HG03342 (cell line): ENCODE data around the gene IQGAP2.

ENCODE experiments used
- ATAC-seq: cut with Tn5 transposase; IDR thresholded peaks from one replicate; pipeline ENCODE4 v1.9.1; 2021; ENCODE audit warnings: mild to moderate bottlenecking, moderate library complexity; ENCODE audit not compliant: unreplicated experiment

The IQGAP2 gene

DNA sequence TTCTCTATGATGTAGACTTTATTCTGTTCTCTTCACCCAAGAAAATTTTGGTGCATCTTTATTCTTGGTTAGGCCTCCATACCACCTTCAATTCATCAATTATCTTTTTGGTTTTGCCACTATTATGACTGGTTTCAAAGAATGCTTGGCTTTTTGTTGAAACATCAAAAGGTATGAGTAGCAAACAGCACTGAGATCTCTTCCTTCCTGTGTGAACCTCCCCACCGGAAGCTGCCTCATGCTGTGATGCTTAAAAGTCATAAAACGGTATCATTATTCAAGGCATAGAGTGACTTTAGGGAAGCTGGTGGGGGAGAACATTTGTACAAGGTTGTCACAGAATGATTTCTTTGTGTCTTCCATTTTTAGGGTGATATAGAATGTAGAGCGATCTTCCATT is 70.6 kb downstream of the IQGAP2 start:
- no peak for ATAC-seq

GRCh38 chr5:76474377-76474776 is 71.3 kb downstream of the IQGAP2 start:
- no peak for ATAC-seq

GRCh38 chr5:76475385-76475784 is 72.3 kb downstream of the IQGAP2 start:
- ATAC-seq, result no peak

DNA sequence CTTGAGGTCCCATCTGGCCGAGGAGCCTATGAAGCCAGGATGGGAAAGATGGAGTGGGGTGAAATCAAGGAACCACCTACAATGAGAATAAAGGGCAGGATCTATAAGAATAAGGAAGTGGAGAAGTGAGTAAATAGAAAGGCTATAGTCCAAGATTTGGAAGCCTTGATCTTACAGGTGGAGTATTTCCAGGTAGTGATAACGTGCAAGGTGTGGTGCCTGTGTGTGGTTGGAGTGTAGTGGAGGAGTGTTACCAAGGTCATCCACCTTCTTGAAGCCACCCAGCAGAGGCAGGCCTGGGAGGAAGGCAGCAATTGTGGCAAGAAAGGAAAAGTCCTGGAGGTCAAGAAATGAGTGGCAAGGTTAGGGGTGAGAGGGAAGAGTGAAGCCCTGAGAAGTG is 72.9 kb downstream of the IQGAP2 start:
- ATAC-seq, result no peak

DNA sequence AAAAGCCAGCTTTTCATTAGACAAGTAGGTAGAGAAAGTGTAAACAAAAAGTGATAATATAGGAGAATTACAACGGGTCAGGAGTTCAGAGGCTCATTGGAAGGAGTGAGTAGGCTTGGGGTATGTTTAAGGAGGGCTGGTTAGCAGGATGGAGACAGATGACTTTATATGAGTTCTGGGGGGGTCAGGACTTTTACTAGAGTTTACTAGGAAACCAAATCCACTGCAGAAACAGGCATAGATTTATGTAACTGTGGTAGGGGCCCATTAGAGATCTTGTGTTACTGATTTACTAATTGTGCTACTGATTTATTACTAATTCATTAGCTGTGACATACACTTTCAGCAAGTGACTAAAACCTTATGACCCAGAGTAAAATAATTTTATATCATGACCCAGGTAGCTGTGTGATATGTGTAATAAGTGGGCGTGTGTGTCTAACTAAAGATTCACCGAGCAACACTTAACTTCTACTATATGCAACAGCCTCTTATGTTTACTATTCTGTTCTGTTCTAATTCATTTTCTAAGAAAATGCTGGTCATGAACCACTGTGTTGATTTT is 73.5 kb downstream of the IQGAP2 start:
- no peak for ATAC-seq

- ATAC-seq, result no peak
These were observed 74.0 kb downstream of the IQGAP2 start for GRCh38 chr5:76477061-76477460.

DNA sequence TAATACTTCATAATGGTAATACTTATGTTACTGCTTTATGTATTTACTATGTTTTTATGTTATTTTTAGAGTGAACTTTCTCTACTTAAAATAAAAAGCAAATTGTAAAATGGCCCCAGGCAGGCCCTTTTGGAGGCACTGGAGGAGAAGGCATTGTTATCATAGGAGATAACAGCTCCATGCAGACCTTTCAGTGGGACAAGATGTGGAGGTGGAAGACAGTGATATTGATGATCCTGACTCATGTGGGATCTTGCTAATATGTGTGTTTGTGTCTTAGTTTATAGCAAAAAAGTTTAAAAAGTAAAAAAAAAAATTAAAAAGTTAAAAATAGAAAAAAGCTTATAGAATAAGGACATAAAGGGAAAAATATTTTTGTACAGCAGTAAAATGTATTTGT is 74.5 kb downstream of the IQGAP2 start:
- no peak for ATAC-seq

DNA sequence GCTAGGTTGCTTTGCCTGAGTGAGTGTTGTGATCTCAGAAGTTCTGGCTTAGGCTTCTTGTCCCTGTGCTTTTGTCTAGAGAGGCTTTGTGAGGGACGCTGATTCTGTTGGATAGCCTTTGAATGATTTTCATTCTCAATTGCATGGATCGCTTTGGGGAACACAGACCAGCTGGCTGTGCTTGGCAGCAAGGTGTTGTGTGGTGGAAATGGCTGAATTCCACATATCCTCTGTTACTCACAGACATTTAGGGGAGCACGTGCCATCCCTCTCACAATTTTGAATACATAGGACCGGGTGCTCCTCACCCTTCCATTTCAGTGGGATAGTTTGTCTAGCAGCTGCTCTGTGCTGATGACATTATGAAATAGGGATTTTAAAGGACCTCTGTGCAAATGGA is 76.2 kb downstream of the IQGAP2 start:
- no peak for ATAC-seq

DNA sequence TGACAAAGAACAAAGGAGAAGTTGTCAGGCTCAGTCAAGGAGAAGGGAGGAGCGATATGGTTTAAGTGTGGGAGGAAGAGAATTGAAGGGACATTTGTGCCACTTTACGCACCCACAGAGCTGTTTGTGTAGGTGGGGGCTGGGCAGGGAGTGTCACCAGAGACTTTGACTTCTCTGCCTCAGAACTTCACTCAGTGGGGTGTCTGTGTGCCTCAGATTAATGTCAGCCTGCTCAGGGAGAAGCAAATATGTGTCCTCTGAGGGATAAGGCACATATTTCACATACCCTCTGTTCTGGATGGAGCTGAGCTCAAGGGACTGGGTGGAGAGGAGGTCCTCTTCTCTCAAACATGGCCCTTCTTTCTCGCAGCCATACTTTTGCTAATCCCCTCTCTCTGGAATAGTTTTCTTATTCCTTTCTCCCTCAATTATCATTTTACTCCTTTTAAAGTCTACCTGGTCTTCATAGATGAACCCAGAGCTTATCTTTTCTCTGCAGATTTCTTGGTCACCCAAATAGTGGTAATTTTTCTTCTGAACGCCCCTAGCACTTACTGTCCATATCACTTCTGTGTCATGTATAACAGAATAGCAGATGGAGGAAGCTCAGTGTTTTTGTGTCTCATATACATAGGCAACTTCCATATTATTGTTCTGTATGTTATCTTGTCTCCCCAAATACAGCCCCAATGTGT is 77.0 kb downstream of the IQGAP2 start:
- ATAC-seq, result no peak

- ATAC-seq, result no peak
These were observed 79.9 kb downstream of the IQGAP2 start for GRCh38 chr5:76482984-76483383.

DNA sequence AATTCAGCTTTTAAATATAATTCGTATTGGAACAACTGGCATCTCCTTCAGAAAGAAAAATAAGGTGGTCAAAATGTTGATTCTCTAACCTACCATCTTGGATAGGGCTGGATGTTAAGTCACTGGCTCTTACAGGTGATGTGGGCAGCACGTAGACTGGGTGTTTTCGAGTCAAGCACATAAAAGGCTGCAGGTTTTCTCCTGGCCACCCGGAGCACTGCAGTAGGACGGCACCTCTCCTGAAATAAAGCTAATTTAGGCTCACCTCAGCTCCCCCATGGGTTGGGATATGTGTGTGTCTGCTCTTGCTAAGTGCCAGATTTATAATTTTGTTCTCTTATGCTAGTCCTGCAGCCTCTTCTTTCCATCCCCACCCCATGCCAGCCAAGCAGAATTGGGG is 80.3 kb downstream of the IQGAP2 start:
- ATAC-seq, result no peak

GRCh38 chr5:76483881-76484280 is 80.8 kb downstream of the IQGAP2 start:
- no peak for ATAC-seq

- ATAC-seq, result no peak
These were observed 82.4 kb downstream of the IQGAP2 start for GRCh38 chr5:76485511-76485910.

GRCh38 chr5:76487386-76487785 is 84.3 kb downstream of the IQGAP2 start:
- no peak for ATAC-seq

- ATAC-seq, result no peak
These were observed 84.7 kb downstream of the IQGAP2 start for GRCh38 chr5:76487821-76488220.

DNA sequence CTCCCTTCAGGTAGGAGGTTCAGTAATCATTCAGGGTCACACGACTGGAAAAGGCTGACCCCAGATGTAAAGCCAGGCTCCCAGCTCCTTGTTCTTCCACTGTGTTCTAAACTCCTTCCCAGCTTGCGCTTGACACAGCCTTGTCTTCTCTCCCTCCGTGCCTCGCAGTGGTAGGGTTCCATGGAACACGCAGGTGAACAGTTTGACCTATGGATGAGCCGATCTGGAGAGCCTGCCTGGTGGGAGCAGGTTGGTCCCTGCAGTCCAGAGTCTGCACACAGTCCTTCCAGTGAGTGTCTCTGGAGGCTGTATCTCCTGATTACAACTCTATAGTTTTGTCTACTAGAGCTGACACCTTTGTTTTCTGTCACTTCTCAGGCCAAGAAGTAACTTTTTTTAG is 85.9 kb downstream of the IQGAP2 start:
- ATAC-seq, result no peak

DNA sequence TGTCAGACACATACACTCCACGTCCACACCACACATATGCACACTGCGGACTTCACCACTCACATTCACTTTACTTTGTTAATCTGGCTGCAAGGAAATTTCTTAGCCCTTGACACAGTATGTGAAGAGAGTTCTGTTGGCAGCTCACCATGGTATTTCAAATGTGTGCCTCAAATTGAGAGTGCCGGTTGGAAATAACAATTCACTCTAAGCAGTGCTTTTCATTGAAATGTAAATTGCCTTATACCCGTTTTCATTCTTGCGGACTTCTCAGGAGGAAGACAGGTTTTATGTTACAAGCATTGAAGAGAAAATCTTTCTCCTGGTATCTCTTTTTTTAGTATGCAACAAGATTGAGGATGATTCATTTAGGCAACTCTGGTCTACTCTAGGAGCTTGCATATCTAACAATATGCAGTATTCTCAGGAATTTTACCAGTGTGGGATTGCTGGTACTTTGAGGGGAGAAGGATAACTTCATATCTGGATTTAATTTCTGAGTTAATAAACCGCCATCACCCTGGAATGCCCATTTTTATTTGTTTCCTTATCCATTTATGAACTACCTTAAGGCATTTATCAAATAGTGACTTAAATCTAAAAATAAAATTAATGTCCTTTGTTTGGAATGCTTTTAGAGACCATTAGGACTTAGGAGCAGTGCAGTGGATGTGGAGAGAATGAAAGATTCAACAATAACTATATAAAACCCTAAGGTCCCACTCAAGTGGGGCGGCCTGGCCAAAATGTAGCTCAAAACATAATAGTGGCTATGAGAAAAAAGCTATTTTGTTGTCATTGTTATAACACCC is 87.0 kb downstream of the IQGAP2 start:
- ATAC-seq, result no peak

- ATAC-seq, result no peak
These were observed 87.9 kb downstream of the IQGAP2 start for GRCh38 chr5:76490960-76491359.

- ATAC-seq, result no peak
These were observed 89.7 kb downstream of the IQGAP2 start for GRCh38 chr5:76492819-76493189.

GRCh38 chr5:76493190-76493837 is 90.2 kb downstream of the IQGAP2 start:
- ATAC-seq, result no peak

DNA sequence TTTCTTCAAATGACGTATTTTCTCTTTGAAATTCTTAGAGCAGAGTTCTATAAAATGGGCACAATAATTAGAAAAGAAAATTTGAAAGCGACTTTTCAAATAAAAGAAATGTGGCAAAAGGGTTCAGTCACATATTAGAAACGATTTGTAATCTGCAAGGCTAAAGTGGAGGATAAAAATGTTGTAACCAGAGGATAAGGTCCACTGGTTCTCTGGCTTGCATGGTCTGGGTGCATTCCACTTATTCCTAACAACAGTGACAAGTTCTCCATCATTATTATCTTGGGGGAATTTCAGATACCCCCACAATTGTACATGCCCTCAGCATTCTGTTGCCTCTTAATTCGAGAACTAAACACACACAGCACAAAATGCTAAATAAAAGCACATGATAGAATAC is 91.1 kb downstream of the IQGAP2 start:
- ATAC-seq, result no peak

DNA sequence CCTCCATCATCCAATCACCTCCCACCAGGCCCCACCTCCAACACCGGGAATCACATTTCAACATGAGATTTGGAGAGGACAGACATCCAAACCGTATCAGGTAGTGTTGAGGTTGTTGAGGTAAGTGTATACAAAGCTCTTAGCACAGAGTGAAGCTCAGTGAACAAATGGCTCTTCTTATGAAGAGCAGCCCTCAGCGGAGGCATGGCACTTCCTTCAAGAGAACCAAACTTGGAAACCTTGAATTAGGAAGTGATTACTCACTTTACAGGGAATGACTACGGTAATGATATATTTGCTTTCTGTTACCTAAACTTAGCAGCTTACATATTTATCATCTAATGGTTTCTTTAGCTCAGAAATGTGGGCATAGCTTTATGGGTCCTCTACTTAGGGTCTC is 92.8 kb downstream of the IQGAP2 start:
- no peak for ATAC-seq
